ENCODE data around the gene CCDC179. TPM values are rescaled to one million over a fixed set of nuclear protein-coding genes. Genes with fewer than 3 reads are reported as not detected.

Gene CCDC179
- total RNA-seq, 1 experiment from 2014 or later: not detected

DNA sequence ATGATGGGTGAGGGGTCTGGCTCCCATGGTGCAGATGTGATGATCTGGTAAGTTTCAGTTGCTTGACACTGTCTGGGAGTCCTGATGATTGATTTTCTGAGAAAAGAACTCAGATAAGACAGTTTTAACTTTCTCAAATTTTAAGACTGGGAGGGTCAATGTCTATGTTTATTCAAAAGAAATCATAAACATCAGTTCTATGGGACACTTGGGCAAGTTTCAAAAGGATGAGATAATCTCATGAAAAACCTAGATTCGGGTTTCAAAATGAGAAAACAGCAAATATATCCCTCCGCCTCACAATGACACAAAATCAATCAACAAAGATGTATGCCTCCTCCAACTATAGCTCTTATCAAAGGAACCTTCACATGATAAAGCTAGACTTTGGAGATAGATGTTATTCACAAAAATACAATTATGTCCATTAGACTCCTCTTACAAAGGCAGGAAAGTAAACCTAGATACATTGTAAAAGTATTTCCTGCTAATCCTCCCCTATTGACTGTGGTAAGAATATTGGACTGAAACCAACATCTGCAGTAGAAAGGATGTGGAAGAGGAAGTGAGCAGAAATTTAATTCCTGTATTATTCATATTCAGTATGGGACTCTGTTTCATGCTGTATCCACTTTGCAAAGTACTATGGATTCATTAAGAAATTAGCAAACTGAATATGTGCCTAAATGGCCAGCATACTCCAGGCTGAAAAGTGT lies 52.3 kb downstream of the CCDC179 start:
- no peaks in the 10 kb centered on the region for H3K36me3 ChIP-seq (ENCODE audit: low read depth)
- H3K27me3 ChIP-seq (ENCODE audit: insufficient read depth, low read depth): no peaks in the 10 kb centered on the region
- no peak overlapping the region for H2AFZ ChIP-seq
- no peaks in the 10 kb centered on the region for H3F3A ChIP-seq (ENCODE audit: insufficient read depth, low read depth)
- no peak overlapping the region for H3K4me2 ChIP-seq
- no TSS peak for BruUV-seq (replicated peaks)
- ChIA-PET CTCF (no interaction called here), POLR2A (ENCODE audit: unreplicated experiment) (no interaction called here)
- no peaks in the 10 kb centered on the region for H3K79me2 ChIP-seq (ENCODE audit: low read depth)
- intact Hi-C loops (cut with micrococcal nuclease; ENCODE audit: unreplicated experiment): no loop called here
- no peaks in the 10 kb centered on the region for H3K9me2 ChIP-seq (ENCODE audit: insufficient read depth)
- no peaks in the 10 kb centered on the region for H3K9me3 ChIP-seq (ENCODE audit: insufficient read depth, low read depth)
- H3K4me3 ChIP-seq: no peak overlapping the region
- no peak for TF ChIP-seq EZH2 (IDR thresholded peaks at IDR 0.05; ENCODE audit: low read depth)
- TF ChIP-seq, protein P1, sequence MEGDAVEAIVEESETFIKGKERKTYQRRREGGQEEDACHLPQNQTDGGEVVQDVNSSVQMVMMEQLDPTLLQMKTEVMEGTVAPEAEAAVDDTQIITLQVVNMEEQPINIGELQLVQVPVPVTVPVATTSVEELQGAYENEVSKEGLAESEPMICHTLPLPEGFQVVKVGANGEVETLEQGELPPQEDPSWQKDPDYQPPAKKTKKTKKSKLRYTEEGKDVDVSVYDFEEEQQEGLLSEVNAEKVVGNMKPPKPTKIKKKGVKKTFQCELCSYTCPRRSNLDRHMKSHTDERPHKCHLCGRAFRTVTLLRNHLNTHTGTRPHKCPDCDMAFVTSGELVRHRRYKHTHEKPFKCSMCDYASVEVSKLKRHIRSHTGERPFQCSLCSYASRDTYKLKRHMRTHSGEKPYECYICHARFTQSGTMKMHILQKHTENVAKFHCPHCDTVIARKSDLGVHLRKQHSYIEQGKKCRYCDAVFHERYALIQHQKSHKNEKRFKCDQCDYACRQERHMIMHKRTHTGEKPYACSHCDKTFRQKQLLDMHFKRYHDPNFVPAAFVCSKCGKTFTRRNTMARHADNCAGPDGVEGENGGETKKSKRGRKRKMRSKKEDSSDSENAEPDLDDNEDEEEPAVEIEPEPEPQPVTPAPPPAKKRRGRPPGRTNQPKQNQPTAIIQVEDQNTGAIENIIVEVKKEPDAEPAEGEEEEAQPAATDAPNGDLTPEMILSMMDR (conservative IDR thresholded peaks at IDR 0.05): no peak
- H3K4me1 ChIP-seq (replicated peaks; ENCODE audit: insufficient read depth): no peaks in the 10 kb centered on the region
- DNase-seq: no peak
- no peak overlapping the region for H3K27ac ChIP-seq
- no peaks in the 10 kb centered on the region for H4K20me1 ChIP-seq (ENCODE audit: insufficient read depth)

- TF ChIP-seq EZH2 (IDR thresholded peaks at IDR 0.05; ENCODE audit: low read depth): no peak
- TF ChIP-seq, protein P1 (conservative IDR thresholded peaks at IDR 0.05): no peak
- CTCF ChIA-PET: no interaction called here
- no TSS peak for BruUV-seq (replicated peaks)
Measured at GRCh38 chr11:22807391-22807790, 52.9 kb downstream of the CCDC179 start.

GRCh38 chr11:22802861-22803260 lies 57.4 kb downstream of the CCDC179 start:
- Histone ChIP-seq H3F3A (ENCODE audit: insufficient read depth, low read depth) (no peaks in the 10 kb centered on the region), H3K36me3 (ENCODE audit: low read depth) (no peaks in the 10 kb centered on the region), H3K4me1 (replicated peaks; ENCODE audit: insufficient read depth) (no peaks in the 10 kb centered on the region), H3K4me2 (no peak overlapping the region), H3K27me3 (ENCODE audit: insufficient read depth, low read depth) (no peaks in the 10 kb centered on the region), H3K9me3 (ENCODE audit: insufficient read depth, low read depth) (no peaks in the 10 kb centered on the region), H3K79me2 (ENCODE audit: low read depth) (no peaks in the 10 kb centered on the region), H3K4me3 (no peak overlapping the region), H3K27ac (no peak overlapping the region), H2AFZ (no peak overlapping the region), H3K9me2 (ENCODE audit: insufficient read depth) (no peaks in the 10 kb centered on the region), H4K20me1 (ENCODE audit: insufficient read depth) (no peaks in the 10 kb centered on the region)
- DNase-seq: no peak
- CTCF ChIA-PET: no interaction called here
- POLR2A ChIA-PET (ENCODE audit: unreplicated experiment): no interaction called here
- TF ChIP-seq EZH2 (IDR thresholded peaks at IDR 0.05; ENCODE audit: low read depth): no peak
- TF ChIP-seq, protein P1 (conservative IDR thresholded peaks at IDR 0.05): no peak
- BruUV-seq (replicated peaks): no TSS peak
- intact Hi-C loops (cut with micrococcal nuclease; ENCODE audit: unreplicated experiment): no loop called here

More at GRCh38 chr11:22807391-22807790, 52.9 kb downstream of the CCDC179 start:
- H4K20me1 ChIP-seq (ENCODE audit: insufficient read depth): no peaks in the 10 kb centered on the region
- DNase-seq: no peak
- no peak overlapping the region for H3K4me3 ChIP-seq
- no peak overlapping the region for H3K4me2 ChIP-seq
- H3K27me3 ChIP-seq (ENCODE audit: insufficient read depth, low read depth): no peaks in the 10 kb centered on the region
- no peaks in the 10 kb centered on the region for H3K9me3 ChIP-seq (ENCODE audit: insufficient read depth, low read depth)
- intact Hi-C loops (cut with micrococcal nuclease; ENCODE audit: unreplicated experiment): no loop called here
- H3F3A ChIP-seq (ENCODE audit: insufficient read depth, low read depth): no peaks in the 10 kb centered on the region
- no peaks in the 10 kb centered on the region for H3K36me3 ChIP-seq (ENCODE audit: low read depth)
- H2AFZ ChIP-seq: no peak overlapping the region
- H3K79me2 ChIP-seq (ENCODE audit: low read depth): no peaks in the 10 kb centered on the region
- H3K27ac ChIP-seq: no peak overlapping the region
- H3K4me1 ChIP-seq (replicated peaks; ENCODE audit: insufficient read depth): no peaks in the 10 kb centered on the region
- POLR2A ChIA-PET (ENCODE audit: unreplicated experiment): no interaction called here
- no peaks in the 10 kb centered on the region for H3K9me2 ChIP-seq (ENCODE audit: insufficient read depth)
